Amygdala (tissue), 56 donors: ENCODE results near the gene SBNO1.
A peak's percentile ranks its signal among the peaks of the same experiment; 100 is the strongest.
"Not testable (repeated sequence)": the region's sequence is repeated elsewhere in the genome, so short reads cannot be mapped to it uniquely, and the experiment has no call there.

ENCODE experiments used
- DNase-seq, 56 donors: peaks; one replicate each; lab custom pipeline; 2025; lab: John Stamatoyannopoulos, UW

Gene SBNO1

GRCh38 chr12:123389560-123390351 lies 25.1 kb upstream of the SBNO1 start:
- peak in 8 of 56 donors; percentile 8 to 32 (median 15) for DNase-seq

GRCh38 chr12:123388951-123389559 lies 24.4 kb upstream of the SBNO1 start:
- DNase-seq, result no peak

- peak in 51 of 56 donors; percentile 35 to 86 (median 73) for DNase-seq
Observed at GRCh38 chr12:123388177-123388950, 23.7 kb upstream of the SBNO1 start.

- DNase-seq, result no peak
Observed at GRCh38 chr12:123387508-123388176, 23.0 kb upstream of the SBNO1 start.

GRCh38 chr12:123385536-123385935 lies 20.9 kb upstream of the SBNO1 start:
- DNase-seq, result not testable (repeated sequence)

GRCh38 chr12:123384994-123385376 lies 20.3 kb upstream of the SBNO1 start:
- no peak for DNase-seq

GRCh38 chr12:123384318-123384993 lies 19.8 kb upstream of the SBNO1 start:
- DNase-seq, result peak in 1 of 56 donors; percentile 65

GRCh38 chr12:123382684-123383083 lies 18.0 kb upstream of the SBNO1 start:
- no peak for DNase-seq

GRCh38 chr12:123379391-123379790 lies 14.7 kb upstream of the SBNO1 start:
- no peak for DNase-seq

- not testable (repeated sequence) for DNase-seq
Observed at GRCh38 chr12:123372415-123372814, 7.8 kb upstream of the SBNO1 start.

GRCh38 chr12:123371667-123372368 lies 7.2 kb upstream of the SBNO1 start:
- DNase-seq, result not testable (repeated sequence)

- DNase-seq, result no peak
Observed at GRCh38 chr12:123369229-123369628, 4.6 kb upstream of the SBNO1 start.

GRCh38 chr12:123368431-123368830 lies 3.8 kb upstream of the SBNO1 start:
- not testable (repeated sequence) for DNase-seq

GRCh38 chr12:123367511-123367910 lies 2.9 kb upstream of the SBNO1 start:
- DNase-seq, result no peak

- DNase-seq, result peak; percentile 80 to 100 (median 95)
Observed at GRCh38 chr12:123365025-123365917, 624 bp upstream of the SBNO1 start.

GRCh38 chr12:123363740-123364531 lies 711 bp downstream of the SBNO1 start:
- DNase-seq, result peak in 22 of 56 donors; percentile 1 to 50 (median 24)

- peak in 1 of 56 donors; percentile 22 for DNase-seq
Observed at GRCh38 chr12:123363390-123363739, 1.3 kb downstream of the SBNO1 start.

GRCh38 chr12:123358035-123358434 lies 6.6 kb downstream of the SBNO1 start:
- DNase-seq, result no peak
